GM19099 (cell line): Measurements from ENCODE around the gene COL13A1.

Source experiments
- POLR2A ChIP-seq: IDR thresholded peaks from 3 replicates; pipeline ENCODE4 v1.6.1; 2011; ENCODE audit warnings: low read depth; ENCODE audit not compliant: insufficient read length; ENCODE audit errors: extremely low read depth

Gene COL13A1

GRCh38 chr10:69866246-69866687 is 64.6 kb downstream of the COL13A1 start:
- TF ChIP-seq POLR2A: no peak

- no peak for TF ChIP-seq POLR2A
Measured at GRCh38 chr10:69866688-69867461, 65.2 kb downstream of the COL13A1 start.

GRCh38 chr10:69867699-69868558 is 66.2 kb downstream of the COL13A1 start:
- TF ChIP-seq POLR2A: no peak

GRCh38 chr10:69868821-69869220 is 67.1 kb downstream of the COL13A1 start:
- TF ChIP-seq POLR2A: no peak

GRCh38 chr10:69869291-69869961 is 67.7 kb downstream of the COL13A1 start:
- TF ChIP-seq POLR2A: no peak

GRCh38 chr10:69870591-69870990 is 68.9 kb downstream of the COL13A1 start:
- no peak for TF ChIP-seq POLR2A

- TF ChIP-seq POLR2A: no peak
Measured at GRCh38 chr10:69871074-69871473, 69.4 kb downstream of the COL13A1 start.

GRCh38 chr10:69872323-69872722 is 70.6 kb downstream of the COL13A1 start:
- TF ChIP-seq POLR2A: no peak

GRCh38 chr10:69873135-69873639 is 71.5 kb downstream of the COL13A1 start:
- TF ChIP-seq POLR2A: no peak

GRCh38 chr10:69874449-69874848 is 72.7 kb downstream of the COL13A1 start:
- no peak for TF ChIP-seq POLR2A

GRCh38 chr10:69875856-69876255 is 74.2 kb downstream of the COL13A1 start:
- TF ChIP-seq POLR2A: no peak

- no peak for TF ChIP-seq POLR2A
Measured at GRCh38 chr10:69876286-69876685, 74.6 kb downstream of the COL13A1 start.

GRCh38 chr10:69876931-69877330 is 75.2 kb downstream of the COL13A1 start:
- no peak for TF ChIP-seq POLR2A

- TF ChIP-seq POLR2A: no peak
Measured at GRCh38 chr10:69878038-69878437, 76.3 kb downstream of the COL13A1 start.

- TF ChIP-seq POLR2A: no peak
Measured at GRCh38 chr10:69878951-69879350, 77.2 kb downstream of the COL13A1 start.
